Stimulated activated CD8-positive, alpha-beta memory T cell treated with anti-CD3 and anti-CD28 coated beads, Interleukin-4, amount 100 ng/mL, for 24 hours (primary cell): ENCODE data around the gene ACOT6.
A peak's percentile ranks its signal among the peaks of the same experiment; 100 is the strongest.
"Not testable (repeated sequence)": the region's sequence is repeated elsewhere in the genome, so short reads cannot be mapped to it uniquely, and the experiment has no call there.

Source experiments
- DNase-seq: peaks from one replicate; pipeline ENCODE4 v3.0.0-alpha.2; 2020; ENCODE audit warnings: low read depth

Gene ACOT6

GRCh38 chr14:73599499-73599898, 12.8 kb upstream of the ACOT6 start:
- DNase-seq = no peak

- no peak for DNase-seq
Observed at GRCh38 chr14:73602994-73603393, 9.3 kb upstream of the ACOT6 start.

GRCh38 chr14:73606271-73606670, 6.0 kb upstream of the ACOT6 start:
- DNase-seq = no peak

GRCh38 chr14:73607241-73607640, 5.1 kb upstream of the ACOT6 start:
- DNase-seq = no peak

GRCh38 chr14:73610687-73611086, 1.6 kb upstream of the ACOT6 start:
- DNase-seq = no peak

GRCh38 chr14:73613046-73613383, 698 bp downstream of the ACOT6 start:
- no peak for DNase-seq

- no peak for DNase-seq
Observed at GRCh38 chr14:73613419-73613963, 1.2 kb downstream of the ACOT6 start.

GRCh38 chr14:73616831-73617230, 4.5 kb downstream of the ACOT6 start:
- DNase-seq = no peak

GRCh38 chr14:73619524-73619923, 7.2 kb downstream of the ACOT6 start:
- no peak for DNase-seq

GRCh38 chr14:73620268-73620667, 8.0 kb downstream of the ACOT6 start:
- no peak for DNase-seq

GRCh38 chr14:73623504-73624054, 11.3 kb downstream of the ACOT6 start:
- no peak for DNase-seq

- DNase-seq = no peak
Observed at GRCh38 chr14:73625706-73626105, 13.4 kb downstream of the ACOT6 start.

- DNase-seq = no peak
Observed at GRCh38 chr14:73627151-73627558, 14.8 kb downstream of the ACOT6 start.

GRCh38 chr14:73630009-73630780, 17.9 kb downstream of the ACOT6 start:
- DNase-seq = no peak

GRCh38 chr14:73633116-73634010, 21.0 kb downstream of the ACOT6 start:
- peak; percentile 29 for DNase-seq

- DNase-seq = no peak
Observed at GRCh38 chr14:73634011-73634833, 21.9 kb downstream of the ACOT6 start.

GRCh38 chr14:73636355-73636754, 24.0 kb downstream of the ACOT6 start:
- DNase-seq = not testable (repeated sequence)

GRCh38 chr14:73637830-73638229, 25.5 kb downstream of the ACOT6 start:
- no peak for DNase-seq

GRCh38 chr14:73640796-73641365, 28.6 kb downstream of the ACOT6 start:
- DNase-seq = no peak

GRCh38 chr14:73644531-73645247, 32.4 kb downstream of the ACOT6 start, which contains the start of gene DNAL1:
Gene DNAL1, plus strand, starts transcription at chr14:73644986. Its CDS starts 54 bp downstream, at chr14:73645040.
- DNase-seq = peak; percentile 86

- no peak for DNase-seq
Observed at GRCh38 chr14:73645248-73645610, 32.9 kb downstream of the ACOT6 start.
